GM06990 (cell line): ENCODE measurements around the gene ATG2B.

Experiments used
- DNase-seq: peaks from one replicate; pipeline ENCODE4 v3.0.0-alpha.2; 2011; ENCODE audit not compliant: insufficient read length; ENCODE audit errors: extremely low read depth
- H3K27me3 ChIP-seq: replicated peaks from 2 replicates; pipeline ENCODE4 v1.6.0; 2011; ENCODE audit warnings: low read length; ENCODE audit not compliant: control insufficient read depth, insufficient read depth
- H3K36me3 ChIP-seq: 2 replicates; pipeline ENCODE4 v1.5.1; 2011; ENCODE audit warnings: low read length; ENCODE audit not compliant: control insufficient read depth, insufficient read depth
- H3K4me3 ChIP-seq: replicated peaks from 2 replicates; pipeline ENCODE4 v1.5.1; 2011; ENCODE audit warnings: low read depth, mild to moderate bottlenecking, control low read depth, low read length
- TF ChIP-seq, protein P1 (sequence below): IDR thresholded peaks from 2 replicates; pipeline ENCODE4 v1.5.1; 2011; ENCODE audit warnings: low read length, control low read depth, mild to moderate bottlenecking, inconsistent platforms; ENCODE audit not compliant: insufficient read depth, poor library complexity, severe bottlenecking

The ATG2B gene

DNA sequence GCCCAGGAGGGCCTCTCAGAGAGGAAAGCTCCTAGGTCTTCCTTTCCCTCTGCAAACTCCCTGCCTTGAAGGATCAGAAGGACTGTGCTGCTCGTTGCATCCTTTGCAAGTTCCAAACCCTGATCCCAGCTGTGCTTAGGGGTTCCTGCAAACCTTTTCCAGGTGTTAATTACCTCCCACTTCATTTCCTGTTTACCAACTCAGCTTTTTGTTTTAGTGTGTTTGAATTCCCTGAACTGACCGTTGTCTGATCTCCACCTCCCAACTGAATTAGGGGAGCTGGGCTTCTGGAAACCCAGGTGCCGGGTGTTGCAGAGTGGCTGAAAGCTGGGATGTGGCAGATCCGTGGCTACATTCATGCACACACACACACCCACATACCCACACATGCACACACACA, 127.7 kb downstream of the ATG2B start:
- H3K36me3 ChIP-seq: no peaks in the 10 kb centered on the region
- TF ChIP-seq, protein P1, sequence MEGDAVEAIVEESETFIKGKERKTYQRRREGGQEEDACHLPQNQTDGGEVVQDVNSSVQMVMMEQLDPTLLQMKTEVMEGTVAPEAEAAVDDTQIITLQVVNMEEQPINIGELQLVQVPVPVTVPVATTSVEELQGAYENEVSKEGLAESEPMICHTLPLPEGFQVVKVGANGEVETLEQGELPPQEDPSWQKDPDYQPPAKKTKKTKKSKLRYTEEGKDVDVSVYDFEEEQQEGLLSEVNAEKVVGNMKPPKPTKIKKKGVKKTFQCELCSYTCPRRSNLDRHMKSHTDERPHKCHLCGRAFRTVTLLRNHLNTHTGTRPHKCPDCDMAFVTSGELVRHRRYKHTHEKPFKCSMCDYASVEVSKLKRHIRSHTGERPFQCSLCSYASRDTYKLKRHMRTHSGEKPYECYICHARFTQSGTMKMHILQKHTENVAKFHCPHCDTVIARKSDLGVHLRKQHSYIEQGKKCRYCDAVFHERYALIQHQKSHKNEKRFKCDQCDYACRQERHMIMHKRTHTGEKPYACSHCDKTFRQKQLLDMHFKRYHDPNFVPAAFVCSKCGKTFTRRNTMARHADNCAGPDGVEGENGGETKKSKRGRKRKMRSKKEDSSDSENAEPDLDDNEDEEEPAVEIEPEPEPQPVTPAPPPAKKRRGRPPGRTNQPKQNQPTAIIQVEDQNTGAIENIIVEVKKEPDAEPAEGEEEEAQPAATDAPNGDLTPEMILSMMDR: no peak
- H3K4me3 ChIP-seq: no peak overlapping the region
- DNase-seq: no peak
- H3K27me3 ChIP-seq: no peaks in the 10 kb centered on the region; the same call in none of the 2 replicates

DNA sequence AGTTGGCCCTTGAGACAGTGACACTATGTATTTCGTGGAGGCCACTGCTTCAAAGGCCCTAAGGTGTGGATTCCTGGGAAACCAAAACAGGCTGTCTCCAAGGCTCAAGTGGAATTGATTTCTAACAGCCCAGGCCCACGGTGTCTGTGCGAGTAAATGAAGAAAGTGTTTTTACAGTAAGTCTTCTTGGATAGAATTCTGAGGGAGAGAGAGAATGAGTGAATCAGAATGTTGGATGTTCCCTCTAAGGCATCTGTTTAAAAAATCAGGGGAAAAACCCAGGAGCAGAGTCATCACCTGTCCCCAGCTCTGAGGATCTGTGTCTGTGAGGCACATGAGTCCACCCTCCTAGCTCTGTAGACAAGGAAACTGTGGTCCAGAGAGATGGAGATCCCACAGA, 129.5 kb downstream of the ATG2B start:
- H3K36me3 ChIP-seq: no peaks in the 10 kb centered on the region
- TF ChIP-seq, protein P1: no peak
- no peaks in the 10 kb centered on the region; the same call in none of the 2 replicates for H3K27me3 ChIP-seq
- H3K4me3 ChIP-seq: no peak overlapping the region
- no peak for DNase-seq

DNA sequence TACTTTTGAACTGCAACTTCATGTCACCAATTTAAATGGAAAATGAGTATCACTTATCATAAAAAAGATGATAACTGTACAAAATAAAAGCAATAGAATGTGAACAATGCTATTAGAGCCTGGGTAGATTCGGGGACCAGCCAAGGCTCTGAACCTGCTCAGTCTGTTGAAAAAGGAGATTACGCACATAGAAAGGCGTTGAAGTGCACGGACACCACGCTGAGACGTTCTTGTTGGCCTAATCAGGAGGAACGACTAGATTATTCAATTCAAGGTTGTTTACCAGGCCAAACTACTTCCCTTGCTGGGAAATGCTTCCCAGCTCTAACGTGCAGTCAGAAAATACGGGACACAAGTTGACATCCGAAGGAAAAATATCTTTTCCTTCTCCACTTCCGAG, 130.6 kb downstream of the ATG2B start:
- DNase-seq: no peak
- TF ChIP-seq, protein P1: no peak
- no peaks in the 10 kb centered on the region; the same call in none of the 2 replicates for H3K27me3 ChIP-seq
- no peak overlapping the region for H3K4me3 ChIP-seq
- H3K36me3 ChIP-seq: no peaks in the 10 kb centered on the region

DNA sequence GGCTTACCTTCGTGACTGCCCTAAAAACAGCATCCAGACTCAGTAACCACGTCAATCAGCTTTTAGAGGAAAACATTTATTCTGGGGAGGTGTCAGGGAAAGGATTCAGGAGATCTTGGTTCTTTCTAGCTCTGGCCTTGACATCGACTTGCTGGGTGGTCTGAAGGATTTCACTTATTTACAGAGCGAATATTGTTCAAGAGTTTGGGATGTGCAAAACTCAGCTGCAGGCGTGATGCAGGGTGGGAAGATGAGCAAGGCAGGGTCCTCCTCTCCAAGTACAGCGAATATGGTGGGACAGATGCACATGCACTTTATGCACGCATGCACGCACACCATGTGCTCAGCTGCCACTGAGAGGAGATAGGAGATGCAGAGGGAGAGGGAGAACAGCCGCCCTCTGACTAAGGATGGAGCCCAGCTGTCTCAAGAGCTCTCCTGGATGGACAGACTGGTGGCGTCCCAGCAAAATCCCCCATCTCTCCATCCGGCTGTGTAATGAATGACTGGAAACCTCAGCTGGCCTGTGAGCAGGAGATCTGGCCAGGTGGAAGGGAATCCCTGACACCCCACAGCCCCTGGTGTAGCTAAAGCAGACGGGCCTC, 131.5 kb downstream of the ATG2B start:
- Histone ChIP-seq H3K27me3 (no peaks in the 10 kb centered on the region; the same call in none of the 2 replicates), H3K4me3 (no peak overlapping the region), H3K36me3 (no peaks in the 10 kb centered on the region)
- TF ChIP-seq, protein P1: no peak
- no peak for DNase-seq

DNA sequence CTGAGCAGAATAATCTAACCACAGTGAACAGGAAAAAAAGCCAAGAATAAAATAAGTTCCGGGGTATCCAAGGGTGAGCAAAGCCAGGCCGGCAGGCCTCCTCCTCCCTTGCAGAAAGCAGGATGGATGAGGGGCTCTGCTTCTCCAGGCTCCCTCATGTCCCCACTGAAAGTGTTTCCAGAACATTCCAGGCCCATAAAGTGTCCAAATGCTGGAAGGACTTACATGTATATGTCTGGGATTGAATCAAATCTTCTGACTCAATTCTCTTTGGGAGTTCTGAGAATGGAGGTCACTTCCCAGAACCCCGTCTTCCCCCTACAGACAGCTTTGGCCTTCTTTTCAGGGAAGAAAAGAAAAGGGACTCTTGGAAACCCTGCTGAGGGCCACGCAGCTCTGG, 132.1 kb downstream of the ATG2B start:
- DNase-seq: no peak
- no peaks in the 10 kb centered on the region; the same call in none of the 2 replicates for H3K27me3 ChIP-seq
- TF ChIP-seq, protein P1: no peak
- H3K4me3 ChIP-seq: no peak overlapping the region
- H3K36me3 ChIP-seq: no peaks in the 10 kb centered on the region

DNA sequence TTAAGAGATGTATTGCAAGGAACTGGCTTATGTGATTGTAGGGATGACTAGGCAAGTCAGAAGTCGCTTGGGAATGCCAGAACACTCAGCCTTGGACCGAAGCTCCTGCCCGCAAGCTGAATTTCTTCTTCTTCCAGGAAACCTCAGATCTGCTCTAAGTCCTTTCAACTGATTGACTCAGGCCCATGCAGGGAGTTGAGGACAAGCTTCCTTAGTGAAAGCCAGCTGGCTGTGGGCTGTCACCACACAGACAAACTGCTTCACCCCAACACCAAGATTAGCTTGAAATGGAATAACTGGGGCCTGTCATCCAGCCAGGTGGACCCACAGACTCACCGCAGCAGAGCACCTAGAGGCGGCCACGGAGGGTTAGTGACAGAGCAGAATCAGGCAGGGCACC, 133.8 kb downstream of the ATG2B start:
- no peak for DNase-seq
- H3K36me3 ChIP-seq: no peaks in the 10 kb centered on the region
- H3K27me3 ChIP-seq: no peaks in the 10 kb centered on the region; the same call in 1 of the 2 replicates
- no peak overlapping the region for H3K4me3 ChIP-seq
- TF ChIP-seq, protein P1: no peak
